Activated CD8-positive, alpha-beta memory T cell treated with anti-CD3 and anti-CD28 coated beads for 36 hours (primary cell): ENCODE data around the gene ROCK2. TPM values are rescaled to one million over a fixed set of nuclear protein-coding genes. Genes with fewer than 3 reads are reported as not detected.

Source experiments
- CTCF ChIA-PET: fragments of 350-600 bp; sonication (Branson Sonifier 250); formaldehyde crosslinking; loops from one replicate; lab custom pipeline; 2021; ENCODE audit warnings: antibody characterized with exemption; lab: Charles Lee
- POLR2A ChIA-PET: fragments of 350-600 bp; sonication (Branson Sonifier 250); formaldehyde crosslinking; loops from one replicate; lab custom pipeline; 2021; ENCODE audit warnings: antibody characterized with exemption; lab: Charles Lee
- total RNA-seq, 2 experiments: library from RNA; stranded (reverse); gene quantifications; one replicate each; pipeline ENCODE4 v1.2.3, GENCODE V29; 2021

The ROCK2 gene
- total RNA-seq: 10 to 100 TPM; 20.7 to 20.8 TPM

DNA sequence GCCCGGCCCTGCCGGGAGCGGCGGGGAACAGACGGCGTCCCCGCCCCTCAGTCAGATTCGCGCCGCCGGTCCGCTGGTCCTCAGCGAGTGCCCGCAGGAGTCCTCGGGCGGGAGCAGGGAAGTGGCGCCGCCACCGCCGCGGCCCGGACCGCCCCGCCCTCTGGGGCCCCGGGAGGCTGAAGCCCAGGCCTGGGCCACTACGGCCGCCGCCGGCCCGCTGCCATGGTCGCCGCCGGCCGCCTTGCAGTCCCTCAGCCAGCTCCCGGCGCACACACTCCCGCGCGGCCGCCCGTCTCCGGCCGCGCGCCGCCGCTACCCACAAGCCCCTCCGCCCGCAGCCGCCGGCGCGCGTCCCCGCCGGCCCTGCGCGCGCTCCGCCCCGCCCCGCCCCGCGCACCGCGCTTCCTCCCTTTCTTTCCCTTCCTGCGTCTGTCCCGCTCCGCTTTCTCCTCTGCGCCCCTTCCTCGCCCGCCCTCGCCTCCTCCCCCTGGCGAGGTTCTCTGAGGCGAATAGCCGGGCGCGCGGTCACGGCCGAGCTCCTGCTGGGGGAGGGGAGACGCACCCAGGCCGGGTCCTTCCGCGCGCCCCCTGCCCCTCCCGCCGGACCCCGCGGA is at the start of gene ROCK2:
Gene ROCK2, minus strand, starts transcription at position 295 of the 614 bp plus-strand sequence. CDS start 500 bp downstream, outside the sequence.
- POLR2A ChIA-PET: interaction anchor here (0.6 to 2.6 kb wide), 4 partner anchors 183 to 403 kb away, joined by 3 to 10 read pairs (median 4); partner anchors contain the start of gene SLC66A3
- CTCF ChIA-PET: interaction anchor here (1.2 kb wide), 1 partner anchor 122 kb away, joined by 3 read pairs; the partner anchor contains the start of gene E2F6

DNA sequence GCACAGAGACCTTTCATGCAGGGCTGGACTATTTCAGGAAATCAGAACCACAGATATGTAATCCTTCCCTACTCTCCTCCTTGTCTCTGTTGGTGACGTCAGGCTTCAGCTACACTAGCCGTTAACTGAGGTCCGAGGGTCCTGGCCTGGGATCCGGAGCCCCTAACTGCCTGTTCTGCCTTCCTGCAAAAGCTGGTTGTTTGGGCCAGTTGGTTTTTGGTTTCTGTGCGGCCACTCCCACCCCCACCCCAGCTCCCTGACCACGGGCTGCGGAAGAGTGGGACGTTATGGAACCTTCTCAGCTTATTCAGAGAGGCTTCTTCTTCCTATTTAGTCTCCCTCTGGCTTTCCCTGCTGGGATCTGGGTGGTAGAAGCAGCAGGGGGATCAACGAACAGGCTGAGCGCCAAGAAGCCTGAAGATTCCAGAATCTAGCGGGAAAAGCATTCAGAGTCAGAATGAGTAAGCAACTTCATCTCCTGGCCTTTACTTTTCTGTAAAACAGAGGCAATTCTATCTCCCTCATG is 49.3 kb upstream of the ROCK2 start:
- ChIA-PET POLR2A (no interaction called here), CTCF (no interaction called here)

DNA sequence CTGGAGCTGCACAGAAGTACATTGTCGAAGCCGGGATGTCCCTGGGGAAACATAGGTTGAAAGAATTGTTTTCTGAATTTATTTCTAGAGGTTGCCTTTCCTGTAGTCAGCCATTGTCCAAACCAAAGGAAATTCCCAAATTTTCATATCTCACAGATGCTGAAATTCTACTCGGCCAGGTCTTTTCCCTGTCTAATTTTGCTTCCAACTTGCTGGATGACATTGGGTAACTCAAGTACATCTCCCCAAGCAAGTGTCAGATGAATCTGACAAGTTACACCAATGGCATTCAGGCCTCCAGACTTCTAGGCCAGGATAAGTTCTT is 47.5 kb upstream of the ROCK2 start:
- ChIA-PET CTCF (no interaction called here), POLR2A (no interaction called here)

DNA sequence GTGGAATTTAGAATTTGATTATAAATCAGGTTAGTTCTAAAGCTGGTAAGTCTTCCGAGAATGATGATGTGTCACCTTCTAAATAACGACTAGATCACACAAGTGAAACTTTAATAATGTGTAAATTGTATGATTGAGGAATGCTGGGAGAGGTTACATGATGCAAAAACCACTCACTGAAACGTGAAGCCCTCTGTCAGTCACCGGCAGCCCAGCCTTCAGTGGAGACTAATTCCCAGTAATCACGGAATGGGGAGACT is 45.9 kb upstream of the ROCK2 start:
- POLR2A ChIA-PET: no interaction called here
- CTCF ChIA-PET: no interaction called here

DNA sequence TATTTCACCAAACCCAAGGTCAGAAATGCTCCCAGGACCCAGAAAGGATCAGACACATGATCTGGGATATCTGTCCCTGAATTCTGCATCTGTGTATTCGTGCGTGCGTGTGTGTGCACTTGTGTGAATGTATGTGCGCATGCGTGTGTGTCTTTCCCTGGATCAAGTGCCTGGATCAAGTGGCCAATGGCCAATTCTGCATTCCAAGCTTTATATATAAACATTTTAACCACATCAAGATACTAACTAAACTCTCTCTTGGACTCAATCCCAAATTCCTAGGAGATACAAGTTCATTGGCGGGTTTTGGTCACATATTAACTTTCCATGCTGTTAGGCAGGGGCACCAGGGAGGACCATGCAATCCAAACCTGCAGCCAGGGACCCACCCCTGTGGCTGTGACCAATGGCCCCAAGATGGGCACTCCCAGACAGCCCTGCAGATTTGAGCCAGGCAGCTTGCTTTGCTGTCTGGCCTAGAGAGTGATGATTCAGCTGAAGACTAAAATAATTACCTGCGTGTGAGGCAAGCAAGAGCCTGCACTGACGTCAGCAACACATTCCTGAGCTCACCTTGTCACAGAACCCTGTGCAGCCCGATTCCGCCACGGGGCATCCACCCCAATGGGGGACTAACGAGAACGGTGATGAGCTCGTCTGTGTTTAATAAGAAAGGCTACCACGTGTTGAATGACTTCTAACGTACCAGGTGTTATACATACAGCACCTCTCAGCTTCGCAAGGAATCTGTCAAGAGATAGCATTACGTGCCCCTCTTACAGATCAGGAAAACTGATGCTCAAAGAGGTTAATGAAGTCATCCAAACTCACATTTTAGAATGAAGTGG is 45.3 kb upstream of the ROCK2 start:
- POLR2A ChIA-PET: no interaction called here
- CTCF ChIA-PET: no interaction called here

DNA sequence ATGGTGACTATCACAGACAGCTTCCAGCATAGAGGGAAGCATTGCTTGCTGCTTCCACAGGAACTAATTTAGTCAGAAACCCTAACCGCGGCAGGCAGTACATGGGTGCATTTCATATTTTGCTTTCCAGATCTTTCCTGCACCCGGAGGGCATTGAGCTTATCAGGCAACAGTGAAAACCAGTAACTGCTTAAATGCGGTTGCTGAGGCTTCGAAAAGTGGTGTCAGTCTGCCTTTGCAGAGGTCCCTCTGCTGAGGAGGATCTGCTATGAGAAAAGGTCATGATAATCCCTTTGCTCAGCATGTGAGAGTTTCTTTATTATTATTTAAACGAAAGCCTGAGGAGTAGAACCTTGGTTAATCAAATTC is 44.6 kb upstream of the ROCK2 start:
- ChIA-PET POLR2A (no interaction called here), CTCF (no interaction called here)

DNA sequence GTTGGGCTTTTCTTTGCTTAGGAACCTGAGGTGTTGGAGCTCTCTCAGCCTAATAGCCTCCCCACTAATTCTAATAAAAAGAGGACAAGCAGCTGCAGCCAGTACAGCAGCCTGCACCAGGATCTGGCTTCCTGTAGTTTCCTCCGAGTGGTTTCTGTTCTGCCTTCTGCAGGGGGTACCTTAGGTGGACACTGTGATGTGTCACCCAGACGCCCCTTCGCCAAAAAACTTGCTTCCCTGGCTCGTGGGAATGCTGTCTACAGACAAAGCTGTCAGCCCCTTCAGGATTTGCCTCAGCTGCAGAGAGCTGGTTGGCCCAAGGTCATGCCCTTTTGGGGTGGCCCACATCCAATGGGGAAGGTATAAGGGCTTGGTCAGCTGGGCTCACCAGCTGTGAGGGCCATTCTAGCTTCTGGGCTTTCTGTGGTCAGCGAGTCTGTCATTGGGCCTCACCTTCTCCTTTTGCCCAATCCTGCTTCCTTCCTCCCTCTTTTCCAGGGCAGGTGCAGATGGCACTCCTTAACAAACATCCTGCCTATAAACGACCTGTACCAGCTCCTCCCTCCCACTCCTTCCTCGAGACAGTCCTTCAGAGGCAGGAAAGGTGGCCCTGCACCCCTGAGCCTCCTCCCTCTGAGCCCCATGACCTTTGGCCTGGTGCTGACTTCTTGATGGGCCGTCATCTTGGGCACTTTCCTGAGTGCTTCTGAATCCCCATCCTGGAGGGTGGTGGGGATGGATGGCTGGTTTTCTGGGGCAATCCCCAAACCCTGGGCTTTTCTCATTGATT is 44.0 kb upstream of the ROCK2 start:
- CTCF ChIA-PET: no interaction called here
- POLR2A ChIA-PET: no interaction called here

DNA sequence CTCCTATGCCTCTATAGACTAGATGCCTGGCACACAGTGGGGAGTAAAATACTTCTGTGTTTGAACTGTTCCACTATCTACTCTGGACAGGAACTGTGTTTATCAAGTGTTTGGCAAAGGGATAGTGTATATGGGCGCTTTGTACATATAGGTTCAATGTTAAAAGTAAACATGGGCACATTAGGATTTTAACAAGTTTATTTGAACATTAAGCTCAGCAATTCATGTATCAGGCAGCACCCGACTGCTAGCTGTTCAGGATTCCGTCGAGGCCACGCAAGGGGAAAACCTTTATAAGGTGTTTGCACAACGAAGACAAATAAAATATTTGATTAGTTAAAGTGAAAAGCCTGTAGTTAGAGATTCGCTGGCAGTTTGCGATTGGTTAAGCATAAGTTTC is 43.4 kb upstream of the ROCK2 start:
- POLR2A ChIA-PET: no interaction called here
- CTCF ChIA-PET: no interaction called here

DNA sequence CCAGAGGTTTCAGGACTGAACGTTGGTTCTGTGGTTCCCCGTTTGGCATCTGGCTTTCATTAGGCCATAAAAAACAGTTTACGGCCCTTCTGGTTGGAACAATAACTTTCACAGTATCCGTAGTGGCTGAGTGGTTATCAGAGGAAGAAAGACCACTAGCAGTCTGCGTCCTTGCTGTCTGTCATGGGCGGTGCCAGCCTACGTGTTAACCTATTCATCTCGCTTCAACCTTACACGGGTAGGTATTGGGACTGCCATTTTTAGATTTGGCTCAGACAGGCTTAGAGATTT is 42.6 kb upstream of the ROCK2 start:
- POLR2A ChIA-PET: no interaction called here
- CTCF ChIA-PET: no interaction called here

DNA sequence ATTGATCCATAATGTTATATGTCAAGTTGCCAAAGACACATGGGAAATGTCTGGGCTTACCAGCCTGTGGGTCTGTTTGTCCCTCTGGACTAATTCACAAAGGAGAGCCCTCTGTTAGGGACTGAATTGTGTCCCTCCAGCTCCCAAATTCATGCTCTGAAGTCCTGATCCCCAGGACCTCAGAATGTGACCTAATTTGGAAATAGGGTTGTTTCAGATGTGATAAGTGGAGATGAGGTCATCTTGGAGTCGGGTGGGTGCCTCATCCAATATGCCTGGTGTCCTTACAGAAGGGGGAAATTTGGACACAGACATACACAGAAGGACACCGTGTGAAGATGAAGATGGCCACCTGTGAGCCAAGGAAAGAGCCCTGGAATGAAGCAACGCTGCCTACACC is 41.4 kb upstream of the ROCK2 start:
- ChIA-PET CTCF (interaction anchor here (1.5 kb wide), 1 partner anchor 253 kb away, joined by 3 read pairs; a partner anchor contains a TSS), POLR2A (no interaction called here)

DNA sequence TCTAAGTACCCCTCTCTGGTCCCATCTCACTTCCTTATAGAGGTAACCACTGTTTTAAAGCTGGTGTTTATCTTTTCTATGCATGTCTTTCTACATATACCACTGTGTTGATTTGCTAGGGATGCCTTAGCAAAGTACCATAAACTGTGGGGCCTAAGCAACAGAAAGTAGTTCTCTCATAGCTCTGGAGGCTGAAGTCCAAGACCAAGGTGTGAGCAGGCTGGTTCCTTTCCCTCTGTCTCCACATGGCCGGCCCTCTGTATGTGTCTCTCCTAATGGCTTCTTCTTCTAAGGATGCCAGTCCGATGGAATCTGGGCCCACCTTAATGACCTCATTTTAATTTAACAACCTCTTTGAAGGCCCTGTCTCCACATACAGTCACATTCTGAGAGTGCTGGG is 40.8 kb upstream of the ROCK2 start:
- ChIA-PET POLR2A (no interaction called here), CTCF (interaction anchor here (1.5 kb wide), 1 partner anchor 252 kb away, joined by 3 read pairs; a partner anchor contains a TSS)

DNA sequence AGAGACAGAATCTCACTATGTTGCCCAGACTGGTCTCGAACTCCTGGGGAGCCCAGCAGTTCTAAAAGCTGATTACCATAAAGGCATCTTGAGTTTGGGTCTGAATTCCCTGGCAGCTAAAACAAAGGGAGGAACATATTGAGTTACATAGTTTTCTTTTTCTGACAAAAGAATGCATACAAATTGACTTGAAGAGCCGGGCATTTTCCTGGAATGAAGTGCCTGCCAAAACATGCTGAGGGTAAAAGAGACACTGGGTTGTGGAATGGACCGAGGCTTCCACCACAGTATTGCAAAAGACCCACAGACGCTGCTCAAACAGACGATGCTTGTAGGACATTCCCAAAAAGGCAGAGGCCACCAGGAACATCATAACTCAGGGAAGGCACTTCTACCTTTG is 35.1 kb upstream of the ROCK2 start:
- CTCF ChIA-PET: no interaction called here
- POLR2A ChIA-PET: no interaction called here

DNA sequence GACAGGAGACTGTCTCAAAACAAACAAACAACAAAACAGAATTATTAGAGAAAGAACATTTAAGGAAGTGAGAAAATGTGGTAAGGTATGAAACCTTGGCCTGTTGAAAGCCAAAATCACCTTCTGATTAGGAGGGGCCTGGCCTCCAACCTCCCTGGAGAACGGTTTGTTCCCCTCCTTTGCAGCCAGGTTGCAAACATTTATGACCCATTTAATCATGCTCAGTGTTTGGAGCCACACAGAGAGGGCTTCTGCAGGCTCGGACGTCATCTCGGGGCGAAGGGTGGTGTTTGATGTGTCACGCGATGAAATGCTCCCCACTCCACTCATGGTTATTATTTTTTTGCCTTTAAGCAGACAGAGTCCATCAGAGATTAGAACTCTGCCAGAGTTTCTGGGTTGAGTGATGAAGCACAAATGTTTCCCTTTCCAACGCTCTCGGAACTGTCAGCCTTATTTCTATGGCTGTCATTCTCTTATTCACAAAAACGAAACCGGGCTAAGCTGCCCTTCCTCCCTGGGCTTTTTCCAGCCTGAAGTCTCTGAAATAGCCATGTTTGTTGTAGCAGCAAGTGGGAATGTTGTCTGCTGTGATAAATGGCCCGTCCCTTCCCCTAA is 33.6 kb upstream of the ROCK2 start:
- CTCF ChIA-PET: no interaction called here
- POLR2A ChIA-PET: no interaction called here

DNA sequence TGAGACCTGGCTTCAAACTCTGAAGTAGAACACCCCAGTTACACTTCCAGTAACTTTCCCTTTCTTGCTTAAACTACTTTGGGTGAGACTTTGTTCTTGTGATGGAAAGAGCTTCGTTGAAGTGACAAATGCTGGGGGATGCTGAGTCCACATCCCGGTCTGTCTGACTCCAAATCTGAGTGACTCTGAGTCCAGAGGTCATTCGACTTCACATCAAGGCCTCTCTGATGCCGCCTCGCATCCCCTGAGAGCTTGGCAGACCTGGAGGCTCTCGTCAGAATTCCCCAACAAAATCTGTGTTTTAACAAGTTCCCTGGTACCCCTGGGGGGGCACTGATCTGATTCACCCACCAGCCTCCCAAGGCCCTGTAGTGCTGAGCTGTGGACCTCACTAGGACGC is 31.6 kb upstream of the ROCK2 start:
- ChIA-PET POLR2A (no interaction called here), CTCF (no interaction called here)

DNA sequence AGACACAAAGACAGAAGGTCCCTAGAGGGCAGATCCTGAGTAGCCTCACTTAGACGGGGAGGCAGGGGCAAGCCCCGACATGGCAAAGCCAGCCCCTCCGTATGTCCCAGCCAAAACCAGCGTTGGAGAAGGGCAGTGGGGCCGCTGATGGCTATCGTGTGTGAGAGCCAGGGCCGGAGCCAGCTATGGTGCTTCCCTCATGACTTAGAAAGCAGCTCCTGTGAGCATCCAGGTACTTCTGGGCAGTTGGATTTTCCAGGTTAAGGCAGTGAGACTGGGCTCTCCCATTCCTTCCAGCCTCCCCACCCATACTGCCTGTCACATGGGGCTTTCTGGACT is 31.2 kb upstream of the ROCK2 start:
- POLR2A ChIA-PET: no interaction called here
- CTCF ChIA-PET: no interaction called here

DNA sequence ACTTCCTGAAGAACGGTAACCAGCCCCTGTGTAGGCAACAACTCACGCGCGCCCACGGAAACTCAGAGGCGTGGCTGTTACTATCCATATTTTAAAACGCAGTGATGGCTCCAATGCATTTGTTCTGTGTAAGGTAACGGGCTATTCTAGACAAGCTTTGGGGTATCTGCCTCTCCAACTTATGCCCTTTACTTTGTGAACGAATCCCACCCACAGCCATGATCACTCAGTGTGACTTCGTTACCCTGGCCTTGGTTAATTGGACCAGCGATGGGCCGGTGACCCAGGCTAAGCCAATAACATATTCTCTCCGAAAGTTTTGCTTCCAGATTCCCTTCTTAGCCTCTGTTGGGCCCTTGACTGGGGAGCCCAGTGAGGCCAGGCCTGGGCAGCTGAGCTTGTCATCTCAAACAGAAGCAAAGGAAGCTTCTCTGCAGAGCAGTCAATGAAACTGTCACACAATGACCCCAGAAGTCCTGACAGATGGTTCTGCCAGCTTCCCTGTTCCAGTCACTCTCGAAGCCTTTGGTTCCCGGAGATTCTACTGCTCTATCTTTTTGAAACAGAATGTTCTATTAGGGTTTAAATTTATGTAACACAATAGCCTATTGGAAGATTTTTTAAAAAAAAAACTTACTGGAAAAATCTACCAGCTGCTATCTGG is 30.7 kb upstream of the ROCK2 start:
- POLR2A ChIA-PET: no interaction called here
- CTCF ChIA-PET: no interaction called here

DNA sequence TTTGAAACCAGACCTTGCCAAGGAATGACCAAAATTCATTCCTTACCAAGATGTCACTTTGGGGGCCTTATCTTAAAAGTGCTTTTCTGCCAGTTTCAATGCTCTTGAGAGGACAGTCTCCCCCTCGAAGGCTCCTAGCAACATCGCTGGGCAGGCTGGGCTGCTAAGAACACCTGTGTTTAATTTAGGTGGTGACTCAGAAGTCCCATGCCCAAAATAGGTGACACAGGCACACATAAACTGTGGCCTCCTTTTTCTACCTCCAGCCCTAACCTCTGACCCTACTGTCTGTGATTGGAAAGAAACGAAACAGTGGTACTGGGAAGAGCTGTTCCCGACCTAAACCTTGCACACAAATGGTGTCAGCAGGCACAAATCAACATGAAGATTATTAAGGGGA is 28.7 kb upstream of the ROCK2 start:
- ChIA-PET POLR2A (no interaction called here), CTCF (no interaction called here)

DNA sequence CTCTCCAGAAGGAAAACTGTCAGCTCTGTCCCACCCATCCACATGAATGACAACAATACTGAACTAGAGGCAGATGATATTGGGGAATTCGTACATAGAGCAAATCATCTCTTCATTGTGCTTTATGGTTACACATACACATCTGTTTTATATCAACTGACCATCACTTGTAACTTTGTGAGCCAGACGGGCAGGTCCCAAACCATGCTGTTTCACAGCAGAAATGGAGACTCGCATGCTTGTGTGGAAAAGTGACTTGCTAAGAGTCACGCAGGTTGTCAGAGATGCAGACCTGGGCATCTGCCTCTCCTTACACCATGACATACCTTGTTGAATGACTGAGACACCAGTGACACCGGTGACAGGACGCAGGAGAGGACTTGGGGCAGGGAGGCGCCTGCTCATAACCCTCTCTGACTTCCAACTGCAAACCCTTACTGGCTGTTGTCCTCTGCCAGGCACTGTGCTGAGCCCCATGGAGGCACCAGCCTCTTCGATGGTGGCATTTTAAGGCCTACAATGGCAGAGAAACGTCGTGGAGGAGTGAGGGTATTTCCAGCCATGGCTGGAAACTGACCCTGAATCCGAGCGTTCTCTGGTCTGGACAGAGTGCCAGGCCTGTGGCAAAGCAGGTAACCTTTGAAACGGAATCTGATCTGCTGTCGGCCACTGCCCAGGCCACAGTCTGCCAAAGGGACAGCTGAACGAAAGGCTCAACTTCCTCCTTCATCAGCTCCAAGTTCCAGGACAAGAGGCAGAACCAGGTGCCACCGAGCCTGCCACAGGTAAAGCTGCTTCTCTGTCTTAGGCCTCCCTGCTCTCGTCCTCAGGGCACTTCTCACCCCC is 26.9 kb upstream of the ROCK2 start:
- CTCF ChIA-PET: no interaction called here
- POLR2A ChIA-PET: no interaction called here
